SH-SY5Y (cell line): ENCODE results near the gene TBRG1.

Experiments used
- GATA2 ChIP-seq: IDR thresholded peaks from 2 replicates; pipeline ENCODE4 v1.6.1; 2011; ENCODE audit warnings: mild to moderate bottlenecking, low read depth, low read length
- GATA3 ChIP-seq: IDR thresholded peaks from 2 replicates; pipeline ENCODE4 v1.6.1; 2011; ENCODE audit warnings: low read depth, mild to moderate bottlenecking, low read length, moderate library complexity

- TF ChIP-seq GATA2 = no peak
- TF ChIP-seq GATA3 = no peak
Observed at GRCh38 chr11:124597626-124598025, 25.0 kb upstream of the TBRG1 start.
